IPS-18a (cell line): ENCODE measurements around the gene RDH16.

ENCODE experiments used
- H3K27ac ChIP-seq: one replicate; pipeline ENCODE4 v1.5.1; 2013; ENCODE audit warnings: low read length
- H3K27me3 ChIP-seq: one replicate; pipeline ENCODE4 v1.6.1; 2013; ENCODE audit warnings: mild to moderate bottlenecking, low read length; ENCODE audit not compliant: control insufficient read depth, insufficient read depth
- H3K36me3 ChIP-seq: one replicate; pipeline ENCODE4 v1.6.1; 2013; ENCODE audit warnings: low read depth, low read length; ENCODE audit not compliant: control insufficient read depth
- H3K4me1 ChIP-seq: one replicate; pipeline ENCODE4 v1.6.1; 2013; ENCODE audit warnings: low read depth, low read length; ENCODE audit not compliant: control insufficient read depth
- H3K4me3 ChIP-seq: one replicate; pipeline ENCODE4 v1.5.1; 2013; ENCODE audit warnings: low read length
- H3K9ac ChIP-seq: one replicate; pipeline ENCODE4 v1.6.1; 2013; ENCODE audit warnings: mild to moderate bottlenecking, low read length, moderate library complexity
- H3K9me3 ChIP-seq: one replicate; pipeline ENCODE4 v1.6.1; 2013; ENCODE audit warnings: low read depth, low read length; ENCODE audit not compliant: control insufficient read depth

RDH16 gene

GRCh38 chr12:56996793-56997545 lies 39.6 kb upstream of the RDH16 start:
- H3K4me3 ChIP-seq: no peak overlapping the region
- H3K36me3 ChIP-seq: peaks cover 11% of the 10 kb centered on the region
- H3K27me3 ChIP-seq: no peaks in the 10 kb centered on the region
- H3K27ac ChIP-seq: no peak overlapping the region
- no peaks in the 10 kb centered on the region for H3K9me3 ChIP-seq
- H3K9ac ChIP-seq: no peak overlapping the region
- no peaks in the 10 kb centered on the region for H3K4me1 ChIP-seq

- Histone ChIP-seq H3K4me3 (no peak overlapping the region), H3K27ac (no peak overlapping the region), H3K9me3 (no peaks in the 10 kb centered on the region), H3K4me1 (no peaks in the 10 kb centered on the region), H3K9ac (no peak overlapping the region), H3K27me3 (no peaks in the 10 kb centered on the region), H3K36me3 (peaks cover 7% of the 10 kb centered on the region)
These were observed 38.6 kb upstream of the RDH16 start for GRCh38 chr12:56995930-56996496.

- no peaks in the 10 kb centered on the region for H3K4me1 ChIP-seq
- H3K9ac ChIP-seq: no peak overlapping the region
- H3K4me3 ChIP-seq: no peak overlapping the region
- H3K27ac ChIP-seq: no peak overlapping the region
- no peaks in the 10 kb centered on the region for H3K27me3 ChIP-seq
- peaks cover under 1% of the 10 kb centered on the region for H3K36me3 ChIP-seq
- H3K9me3 ChIP-seq: no peaks in the 10 kb centered on the region
These were observed 38.0 kb upstream of the RDH16 start for GRCh38 chr12:56995201-56995929.

GRCh38 chr12:56994231-56994746 lies 36.9 kb upstream of the RDH16 start:
- H3K4me1 ChIP-seq: no peaks in the 10 kb centered on the region
- no peak overlapping the region for H3K4me3 ChIP-seq
- H3K27me3 ChIP-seq: no peaks in the 10 kb centered on the region
- no peak overlapping the region for H3K9ac ChIP-seq
- H3K9me3 ChIP-seq: no peaks in the 10 kb centered on the region
- H3K27ac ChIP-seq: no peak overlapping the region
- no peaks in the 10 kb centered on the region for H3K36me3 ChIP-seq

GRCh38 chr12:56993346-56993745 lies 35.9 kb upstream of the RDH16 start:
- H3K36me3 ChIP-seq: no peaks in the 10 kb centered on the region
- no peaks in the 10 kb centered on the region for H3K27me3 ChIP-seq
- no peaks in the 10 kb centered on the region for H3K9me3 ChIP-seq
- H3K4me1 ChIP-seq: peaks cover under 1% of the 10 kb centered on the region
- no peak overlapping the region for H3K27ac ChIP-seq
- no peak overlapping the region for H3K9ac ChIP-seq
- H3K4me3 ChIP-seq: no peak overlapping the region

GRCh38 chr12:56991319-56992246 lies 34.2 kb upstream of the RDH16 start:
- H3K9ac ChIP-seq: no peak overlapping the region
- H3K9me3 ChIP-seq: no peaks in the 10 kb centered on the region
- H3K4me1 ChIP-seq: peaks cover 8% of the 10 kb centered on the region
- H3K27me3 ChIP-seq: no peaks in the 10 kb centered on the region
- H3K36me3 ChIP-seq: no peaks in the 10 kb centered on the region
- H3K27ac ChIP-seq: no peak overlapping the region
- no peak overlapping the region for H3K4me3 ChIP-seq

GRCh38 chr12:56990648-56991318 lies 33.4 kb upstream of the RDH16 start:
- Histone ChIP-seq H3K9ac (no peak overlapping the region), H3K27me3 (no peaks in the 10 kb centered on the region), H3K4me3 (no peak overlapping the region), H3K9me3 (no peaks in the 10 kb centered on the region), H3K27ac (no peak overlapping the region), H3K4me1 (peaks cover 8% of the 10 kb centered on the region), H3K36me3 (no peaks in the 10 kb centered on the region)

GRCh38 chr12:56989861-56990610 lies 32.6 kb upstream of the RDH16 start:
- H3K27me3 ChIP-seq: no peaks in the 10 kb centered on the region
- H3K9ac ChIP-seq: no peak overlapping the region
- no peak overlapping the region for H3K27ac ChIP-seq
- H3K36me3 ChIP-seq: no peaks in the 10 kb centered on the region
- H3K4me3 ChIP-seq: no peak overlapping the region
- H3K4me1 ChIP-seq: peaks cover 8% of the 10 kb centered on the region
- H3K9me3 ChIP-seq: no peaks in the 10 kb centered on the region

- Histone ChIP-seq H3K36me3 (no peaks in the 10 kb centered on the region), H3K9ac (no peak overlapping the region), H3K4me1 (peaks cover 8% of the 10 kb centered on the region), H3K4me3 (no peak overlapping the region), H3K9me3 (no peaks in the 10 kb centered on the region), H3K27ac (no peak overlapping the region), H3K27me3 (no peaks in the 10 kb centered on the region)
These were observed 30.9 kb upstream of the RDH16 start for GRCh38 chr12:56988207-56988739.

- Histone ChIP-seq H3K4me3 (no peak overlapping the region), H3K27me3 (no peaks in the 10 kb centered on the region), H3K4me1 (peaks cover 8% of the 10 kb centered on the region), H3K9ac (no peak overlapping the region), H3K9me3 (no peaks in the 10 kb centered on the region), H3K27ac (no peak overlapping the region), H3K36me3 (no peaks in the 10 kb centered on the region)
These were observed 30.2 kb upstream of the RDH16 start for GRCh38 chr12:56987551-56988053.
